ENCODE measurements around the gene DDC.

DNA sequence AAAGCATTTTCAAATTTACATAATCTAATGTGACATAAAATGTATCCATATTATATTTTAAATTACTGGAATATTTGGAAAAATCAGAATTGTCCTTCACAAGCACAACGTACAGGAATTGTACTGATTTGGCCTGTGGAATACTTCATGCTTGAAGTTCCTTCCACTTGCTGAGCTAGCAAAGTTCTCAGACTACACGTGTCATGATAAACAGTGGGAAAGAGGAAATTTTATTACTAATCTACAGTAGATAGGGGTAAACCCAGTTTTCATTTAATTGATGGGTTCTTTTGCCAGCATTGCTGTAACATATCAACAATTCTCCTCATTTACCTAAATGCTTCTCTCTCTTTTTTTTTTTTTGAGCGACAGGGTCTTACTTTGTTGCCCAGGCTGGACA, 69.5 kb downstream of the DDC start:
- TF ChIP-seq CTCF (IDR thresholded peaks at IDR 0.05) (no peak), POLR2A (IDR thresholded peaks at IDR 0.05) (no peak)
